CD4-positive, alpha-beta T cell (primary cell): ENCODE results near the gene GBX1. TPM values are rescaled to one million over a fixed set of nuclear protein-coding genes. Genes with fewer than 3 reads are reported as not detected.

Source experiments
- ATAC-seq: fragments of 200-7000 bp; cut with Tn5 transposase; one replicate; pipeline ENCODE4 v1.10.0; 2022; ENCODE audit warnings: mild to moderate bottlenecking; ENCODE audit not compliant: poor library complexity
- CTCF ChIA-PET: fragments of 350-600 bp; sonication (Branson Sonifier 250); formaldehyde crosslinking; loops from one replicate; lab custom pipeline; 2021; ENCODE audit warnings: antibody characterized with exemption, inconsistent platforms; lab: Charles Lee
- POLR2A ChIA-PET: fragments of 350-600 bp; sonication (Branson Sonifier 250); formaldehyde crosslinking; loops from one replicate; lab custom pipeline; 2021; ENCODE audit warnings: antibody characterized with exemption, inconsistent platforms; lab: Charles Lee
- DNase-seq, 14 experiments: peaks; one replicate each; pipeline ENCODE4 v3.0.0-alpha.2; 2013 to 2020; ENCODE audit warnings: mixed read lengths in 2 of 14
- H3K27ac ChIP-seq, 2 donors: one replicate each; pipeline versions ENCODE4 v1.5.1 to v1.7.0; 2013; ENCODE audit warnings: low read length in 2 of 2, low read depth in 1 of 2, mild to moderate bottlenecking in 1 of 2
- H3K27me3 ChIP-seq, 2 experiments: 1 replicate in 1 of 2; 2 replicates in 1 of 2; pipeline versions ENCODE4 v1.6.1 to v1.7.0; 2013; ENCODE audit warnings: low read length in 2 of 2, control low read depth in 1 of 2, mild to moderate bottlenecking in 1 of 2, moderate library complexity in 1 of 2; ENCODE audit not compliant: insufficient read depth in 2 of 2, control insufficient read depth in 1 of 2
- H3K36me3 ChIP-seq: one replicate; pipeline ENCODE4 v1.6.1; 2013; ENCODE audit warnings: low read length, control low read depth; ENCODE audit not compliant: insufficient read depth
- H3K4me1 ChIP-seq: one replicate; pipeline ENCODE4 v1.6.1; 2013; ENCODE audit warnings: low read length, control low read depth; ENCODE audit not compliant: insufficient read depth
- H3K4me3 ChIP-seq: one replicate; pipeline ENCODE4 v1.5.1; 2013; ENCODE audit warnings: mild to moderate bottlenecking, low read length, moderate library complexity
- H3K9me3 ChIP-seq, 2 experiments: 1 replicate in 1 of 2; 2 replicates in 1 of 2; pipeline versions ENCODE4 v1.6.1 to v1.7.0; 2013; ENCODE audit warnings: low read length in 2 of 2, mild to moderate bottlenecking in 2 of 2, control low read depth in 1 of 2, moderate library complexity in 1 of 2; ENCODE audit not compliant: control insufficient read depth in 1 of 2, insufficient read depth in 1 of 2
- H3K27ac Mint-ChIP-seq: one replicate; pipeline ENCODE4 v1.8.0; 2020; ENCODE audit warnings: mixed read lengths
- H3K27me3 Mint-ChIP-seq: one replicate; pipeline ENCODE4 v1.8.0; 2021; ENCODE audit warnings: mixed read lengths
- H3K36me3 Mint-ChIP-seq: one replicate; pipeline ENCODE4 v1.8.0; 2021; ENCODE audit warnings: low read depth, mixed read lengths
- H3K4me1 Mint-ChIP-seq: one replicate; pipeline ENCODE4 v1.8.0; 2021; ENCODE audit warnings: low read depth, mixed read lengths
- H3K4me3 Mint-ChIP-seq: one replicate; pipeline ENCODE4 v1.8.0; 2020; ENCODE audit warnings: mild to moderate bottlenecking, mixed read lengths
- H3K9me3 Mint-ChIP-seq: one replicate; pipeline ENCODE4 v1.8.0; 2020; ENCODE audit warnings: mixed read lengths
- CTCF ChIP-seq: fragments of 200-600 bp; IDR thresholded peaks from one replicate; pipeline ENCODE4 v1.8.0; 2022; ENCODE audit warnings: antibody characterized with exemption, mild to moderate bottlenecking
- intact Hi-C, 2 experiments: fragments of 100-400 bp; cut with DNase I in 1 of 2; cut with micrococcal nuclease in 1 of 2; formaldehyde crosslinking; loops; one replicate each; pipeline versions ENCODE4 v1.15.1 to v1.9.0; 2023 to 2025; cut with DNase I, micrococcal nuclease
- total RNA-seq, 174 experiments: library from RNA in 2 of 174; stranded (reverse) in 2 of 174; gene quantifications; one replicate each; pipeline ENCODE4 v1.2.3 and lab custom pipeline; 2021 to 2026

The GBX1 gene
- total RNA-seq, 2 experiments from 2014 or later = not detected

- no peak overlapping the region for H3K4me3 ChIP-seq
- peaks cover 0 to 5% of the 10 kb centered on the region in 2 experiments for H3K27me3 ChIP-seq
- no peak for TF ChIP-seq CTCF
- Mint-ChIP-seq H3K36me3 (no peaks in the 10 kb centered on the region), H3K27ac (no peak overlapping the region), H3K27me3 (peaks cover 36% of the 10 kb centered on the region), H3K4me3 (no peak overlapping the region), H3K9me3 (no peaks in the 10 kb centered on the region), H3K4me1 (no peaks in the 10 kb centered on the region)
- ChIA-PET POLR2A (no interaction called here), CTCF (no interaction called here)
- H3K9me3 ChIP-seq = peaks cover 0 to 16% of the 10 kb centered on the region in 2 experiments
- H3K4me1 ChIP-seq = peaks cover 15% of the 10 kb centered on the region
- ATAC-seq = no peak
- intact Hi-C loops = loop anchor here in 1 of 2 experiments (10.0 kb wide), 1 partner anchor 893 kb away; no protein-coding TSS in a partner anchor
- no peak overlapping the region for H3K27ac ChIP-seq
- no peak for DNase-seq
- H3K36me3 ChIP-seq = no peaks in the 10 kb centered on the region
Measured at GRCh38 chr7:151177310-151177709, 9.8 kb upstream of the GBX1 start.

GRCh38 chr7:151176401-151176800, 8.9 kb upstream of the GBX1 start:
- no peaks in the 10 kb centered on the region for H3K36me3 Mint-ChIP-seq
- POLR2A ChIA-PET = no interaction called here
- CTCF ChIA-PET = no interaction called here
- H3K4me3 ChIP-seq = no peak overlapping the region
- H3K9me3 ChIP-seq = peaks cover 0 to 16% of the 10 kb centered on the region in 2 experiments
- H3K27me3 Mint-ChIP-seq = peaks cover 41% of the 10 kb centered on the region
- H3K27ac Mint-ChIP-seq = no peak overlapping the region
- TF ChIP-seq CTCF = no peak
- H3K27me3 ChIP-seq = peaks cover 0 to 5% of the 10 kb centered on the region in 2 experiments
- no peak overlapping the region for H3K4me3 Mint-ChIP-seq
- ATAC-seq = no peak
- H3K4me1 ChIP-seq = peaks cover 15% of the 10 kb centered on the region
- no peaks in the 10 kb centered on the region for H3K9me3 Mint-ChIP-seq
- H3K4me1 Mint-ChIP-seq = no peaks in the 10 kb centered on the region
- intact Hi-C loops = loop anchor here in 1 of 2 experiments (10.0 kb wide), 1 partner anchor 892 kb away; no protein-coding TSS in a partner anchor
- H3K36me3 ChIP-seq = no peaks in the 10 kb centered on the region
- no peak for DNase-seq
- H3K27ac ChIP-seq = no peak overlapping the region

- peaks cover 2 to 5% of the 10 kb centered on the region in 2 experiments for H3K27me3 ChIP-seq
- Mint-ChIP-seq H3K27me3 (peaks cover 46% of the 10 kb centered on the region), H3K36me3 (no peaks in the 10 kb centered on the region), H3K4me3 (no peak overlapping the region), H3K27ac (no peak overlapping the region), H3K9me3 (no peaks in the 10 kb centered on the region), H3K4me1 (no peaks in the 10 kb centered on the region)
- no peaks in the 10 kb centered on the region for H3K36me3 ChIP-seq
- H3K9me3 ChIP-seq = peaks cover 0 to 16% of the 10 kb centered on the region in 2 experiments
- ATAC-seq (no peak), DNase-seq (peak in 2 of 14 experiments; percentile 14 to 29)
- CTCF ChIA-PET = no interaction called here
- H3K4me1 ChIP-seq = peaks cover 15% of the 10 kb centered on the region
- intact Hi-C loops = loop anchor here in 1 of 2 experiments (10.0 kb wide), 1 partner anchor 891 kb away; no protein-coding TSS in a partner anchor
- no peak overlapping the region for H3K4me3 ChIP-seq
- TF ChIP-seq CTCF = no peak
- no peak overlapping the region for H3K27ac ChIP-seq
- POLR2A ChIA-PET = no interaction called here
Measured at GRCh38 chr7:151175793-151176311, 8.4 kb upstream of the GBX1 start.
